Erythroblast (primary cell): ENCODE data around the gene PSMD11.

Experiments used
- DNase-seq, 2 experiments: peaks; one replicate each; lab custom pipeline; 2025; lab: John Stamatoyannopoulos, UW
- GATA1 ChIP-seq: IDR thresholded peaks from 2 replicates; pipeline ENCODE4 v1.6.1; 2011; ENCODE audit warnings: low read depth, mild to moderate bottlenecking, control low read depth, low read length, moderate library complexity
- POLR2A ChIP-seq: IDR thresholded peaks from 2 replicates; pipeline ENCODE4 v1.6.1; 2011; ENCODE audit warnings: mild to moderate bottlenecking, low read length

Gene PSMD11

DNA sequence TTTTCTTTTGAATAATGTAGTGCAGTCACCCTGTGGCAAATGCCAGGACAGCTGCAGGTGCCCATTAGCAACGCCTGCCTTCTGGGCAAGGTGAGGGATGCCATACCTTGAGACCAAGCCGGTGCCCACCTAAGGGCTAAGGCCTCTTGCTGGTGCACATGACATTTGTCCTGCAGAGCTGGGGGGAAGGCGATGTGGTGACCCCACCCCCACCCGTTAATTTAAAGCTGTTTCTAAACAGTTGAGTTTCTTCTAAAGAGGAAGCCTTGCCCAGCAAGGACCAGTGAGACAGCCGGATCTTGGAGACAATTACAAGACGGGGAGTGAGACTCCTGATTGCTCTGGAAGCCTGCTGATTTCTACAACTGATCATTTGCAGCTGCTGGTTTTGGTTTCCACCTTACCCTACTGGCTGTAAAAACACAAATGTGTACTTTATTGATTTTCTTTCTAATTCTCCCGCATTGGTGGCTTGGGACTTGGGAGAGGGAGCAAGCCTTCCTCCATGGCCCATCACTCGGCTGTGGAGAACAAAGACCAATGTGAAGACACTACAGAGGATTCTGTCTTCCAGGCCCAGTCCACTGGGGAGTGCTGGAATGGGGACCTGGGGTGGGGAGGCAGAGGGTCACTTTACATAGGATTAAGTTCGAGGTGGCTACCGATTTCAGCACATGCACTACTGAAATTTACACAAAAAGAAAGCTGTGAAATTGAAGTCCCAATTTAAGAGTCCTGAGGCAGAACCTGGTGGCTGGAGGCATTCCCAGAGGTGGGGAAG lies 45.2 kb downstream of the PSMD11 start:
- no peak for DNase-seq
- TF ChIP-seq GATA1 (no peak), POLR2A (no peak)

DNA sequence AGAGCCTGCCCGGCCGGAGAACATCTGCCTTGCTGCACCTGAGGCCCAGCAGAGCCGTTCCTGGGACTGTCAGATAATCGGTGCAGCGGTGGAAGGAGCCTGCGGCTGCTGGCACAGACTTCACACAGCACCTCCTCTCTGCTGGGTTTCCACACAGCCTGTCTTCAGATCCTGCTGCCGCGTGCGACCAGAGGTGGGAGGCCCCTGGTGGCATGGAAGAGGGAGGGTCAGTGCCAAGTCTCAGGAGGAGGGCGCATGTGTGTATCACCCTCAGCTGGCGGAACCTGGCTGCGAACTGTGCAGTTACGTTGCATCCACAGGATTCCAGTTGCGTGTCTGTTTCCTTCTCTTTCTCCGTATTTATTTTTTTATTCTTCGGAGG lies 45.8 kb downstream of the PSMD11 start:
- no peak for TF ChIP-seq POLR2A
- TF ChIP-seq GATA1, result no peak
- no peak for DNase-seq

DNA sequence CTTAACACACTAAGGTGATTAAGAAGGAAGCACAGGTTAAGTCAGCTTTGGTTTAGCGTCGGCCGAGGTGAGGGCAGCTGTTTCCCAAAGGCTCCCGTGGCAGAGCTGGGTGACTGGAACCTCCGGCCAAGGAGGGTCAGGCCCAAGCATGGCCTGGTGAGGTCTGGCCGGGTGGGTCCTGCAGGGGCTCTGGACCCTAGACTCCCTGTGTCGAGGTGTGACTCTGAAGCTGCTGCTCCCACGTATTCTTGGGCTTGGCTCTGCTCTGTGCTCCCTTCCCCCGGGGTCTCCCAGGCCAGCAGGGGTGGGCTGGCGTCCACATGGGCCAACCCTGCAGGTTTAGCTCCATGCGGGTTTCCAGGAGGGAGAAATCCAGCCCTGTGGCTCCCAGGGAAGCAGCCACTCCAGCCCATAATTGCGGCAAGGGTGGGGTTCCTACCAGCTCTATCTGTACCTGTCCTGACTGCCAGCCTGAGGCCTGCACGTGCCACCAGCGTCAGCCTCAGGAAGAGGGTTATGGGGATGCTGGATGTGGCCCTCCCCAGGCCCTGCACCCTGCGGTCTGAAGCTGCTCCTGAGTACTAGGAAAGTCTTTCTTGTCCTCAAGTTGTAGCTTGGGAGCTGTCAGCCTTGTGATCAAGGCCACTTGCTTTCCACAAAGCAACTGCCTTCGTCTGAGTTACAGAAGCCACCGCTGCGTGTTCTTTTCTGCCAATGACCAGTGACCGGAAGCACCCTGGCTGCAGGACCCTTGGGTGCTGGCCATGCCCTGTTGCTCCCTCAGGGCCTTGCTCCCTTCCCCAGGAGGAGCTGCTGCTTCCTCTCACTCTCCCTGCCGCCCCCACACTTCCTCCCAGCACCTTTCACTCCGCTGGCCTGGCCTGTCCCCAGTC lies 47.3 kb downstream of the PSMD11 start:
- TF ChIP-seq GATA1 (no peak), POLR2A (no peak)

GRCh38 chr17:32492264-32492589 lies 47.9 kb downstream of the PSMD11 start:
- DNase-seq, result no peak
- no peak for TF ChIP-seq GATA1
- TF ChIP-seq POLR2A, result no peak

More for the DNA sequence above, 47.3 kb downstream of the PSMD11 start:
- DNase-seq, result no peak

- TF ChIP-seq POLR2A (no peak), GATA1 (no peak)
- DNase-seq, result no peak
Measured at GRCh38 chr17:32492648-32493289, 48.5 kb downstream of the PSMD11 start.

GRCh38 chr17:32493571-32493970 lies 49.3 kb downstream of the PSMD11 start:
- TF ChIP-seq GATA1 (no peak), POLR2A (no peak)
- DNase-seq, result no peak

DNA sequence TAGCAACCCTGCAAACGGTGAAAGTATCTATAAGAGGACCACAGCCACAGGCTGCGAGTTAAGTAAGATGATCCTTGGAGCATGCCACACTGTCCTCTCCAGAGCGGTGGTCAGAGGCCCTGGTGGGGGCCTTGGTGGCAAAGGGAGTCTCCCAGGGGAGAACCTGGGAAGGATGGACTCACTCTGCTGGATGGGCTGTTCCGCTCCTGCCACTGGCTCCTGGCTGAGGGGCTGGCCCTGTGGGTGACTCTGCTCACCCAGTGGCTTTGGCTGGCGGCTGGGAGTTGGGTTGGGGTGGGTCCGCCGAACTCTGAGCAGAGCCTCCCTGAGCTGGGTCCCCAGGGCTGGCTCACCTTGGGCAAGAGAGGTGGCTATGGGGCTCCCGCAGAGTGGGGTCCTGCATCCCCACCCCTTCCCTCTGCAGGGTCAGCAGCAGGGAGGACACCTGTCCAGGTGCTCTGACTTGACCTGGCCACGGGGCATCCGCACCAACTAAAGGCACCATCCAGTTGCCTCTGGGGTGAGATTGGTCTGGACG lies 49.7 kb downstream of the PSMD11 start:
- TF ChIP-seq POLR2A, result no peak
- TF ChIP-seq GATA1, result no peak
- DNase-seq, result no peak

DNA sequence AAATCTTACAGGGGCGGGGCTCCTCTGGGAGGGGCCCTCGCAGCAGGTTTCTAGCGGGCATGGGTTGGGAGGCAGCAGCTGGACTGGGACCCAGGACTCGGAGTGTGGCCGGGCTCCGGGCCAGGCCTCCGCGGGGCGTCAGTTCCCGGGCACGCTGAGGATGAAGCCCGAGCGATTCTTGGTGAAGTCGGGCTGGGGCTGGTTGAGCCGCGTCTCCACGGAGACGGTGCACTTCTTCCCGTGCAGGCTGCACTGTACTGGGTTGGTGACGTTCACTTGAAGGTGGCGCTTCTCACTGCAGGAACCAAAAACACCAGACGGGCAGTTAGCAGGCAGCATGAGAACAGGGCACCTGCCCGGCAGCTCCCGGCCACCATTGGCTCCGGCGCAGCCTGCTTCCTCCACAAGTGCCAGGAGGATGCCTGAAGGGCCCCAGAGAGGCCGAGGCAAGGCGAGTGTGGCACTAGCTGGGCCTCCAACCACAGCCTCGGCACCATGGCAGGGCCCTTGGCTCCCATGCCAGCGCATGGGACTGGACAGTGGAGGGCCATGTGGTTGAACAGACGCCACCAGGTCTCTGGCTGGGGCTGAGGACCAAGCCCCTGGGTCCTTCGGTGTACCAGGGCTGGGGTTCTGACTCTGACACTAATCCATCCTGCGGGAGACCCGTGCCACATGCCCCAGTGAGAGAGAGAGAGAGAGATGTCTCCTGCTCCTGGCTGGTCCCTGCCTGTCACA lies 50.5 kb downstream of the PSMD11 start:
- DNase-seq, result no peak
- TF ChIP-seq GATA1 (no peak), POLR2A (no peak)

- TF ChIP-seq POLR2A (no peak), GATA1 (no peak)
- no peak for DNase-seq
Measured at GRCh38 chr17:32495359-32496231, 51.3 kb downstream of the PSMD11 start.

- TF ChIP-seq POLR2A (no peak), GATA1 (no peak)
- no peak for DNase-seq
Measured at GRCh38 chr17:32496395-32497073, 52.2 kb downstream of the PSMD11 start.

- DNase-seq, result no peak
- TF ChIP-seq POLR2A, result no peak
- TF ChIP-seq GATA1, result no peak
Measured at GRCh38 chr17:32497431-32498205, 53.3 kb downstream of the PSMD11 start.

DNA sequence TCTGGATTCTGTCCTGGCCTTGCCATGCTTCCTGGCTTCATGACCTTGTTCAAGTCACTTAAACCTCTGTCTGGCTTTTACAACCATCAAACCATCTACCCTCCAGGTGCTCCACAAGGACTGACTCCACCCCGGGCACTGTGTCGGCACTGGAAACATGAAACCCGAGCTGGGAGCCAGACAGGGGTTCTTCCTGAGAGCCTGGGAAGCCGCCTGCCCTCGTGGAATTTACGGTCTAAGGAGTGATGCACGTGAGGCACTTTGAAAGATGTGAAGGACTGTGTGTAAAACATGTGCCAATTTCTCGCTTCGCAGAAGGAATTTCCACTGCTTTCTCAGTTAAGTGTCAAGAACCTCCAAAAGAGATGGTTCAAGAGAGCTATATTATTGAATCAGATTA lies 54.1 kb downstream of the PSMD11 start:
- TF ChIP-seq POLR2A, result no peak
- no peak for TF ChIP-seq GATA1
- DNase-seq, result no peak
